Liver (tissue), 9 donors: ENCODE measurements around the gene IQCK. TPM values are rescaled to one million over a fixed set of nuclear protein-coding genes. Genes with fewer than 3 reads are reported as not detected.

Experiments
- DNase-seq: peaks from one replicate; pipeline ENCODE4 v3.0.0-alpha.2; 2017; ENCODE audit warnings: low spot score
- H3K27ac ChIP-seq, 2 donors: one replicate each; pipeline ENCODE4 v1.7.0; 2013; ENCODE audit warnings: inconsistent platforms in 2 of 2, low read length in 2 of 2, control low read depth in 1 of 2, low read depth in 1 of 2, mild to moderate bottlenecking in 1 of 2
- H3K27me3 ChIP-seq, 4 donors: one replicate each; pipeline versions ENCODE4 v1.6.1 to v1.7.0; 2013; ENCODE audit warnings: low read length in 3 of 4, inconsistent platforms in 1 of 4, mild to moderate bottlenecking in 1 of 4, moderate library complexity in 1 of 4; ENCODE audit not compliant: control insufficient read depth in 4 of 4, insufficient read depth in 4 of 4
- H3K36me3 ChIP-seq, 4 donors: one replicate each; pipeline versions ENCODE4 v1.6.1 to v1.7.0; 2013; ENCODE audit warnings: low read length in 3 of 4, mild to moderate bottlenecking in 3 of 4, low read depth in 1 of 4, moderate library complexity in 1 of 4; ENCODE audit not compliant: control insufficient read depth in 4 of 4, insufficient read depth in 3 of 4
- H3K4me1 ChIP-seq, 4 donors: one replicate each; pipeline versions ENCODE4 v1.6.1 to v1.7.0; 2013; ENCODE audit warnings: low read length in 3 of 4, mild to moderate bottlenecking in 3 of 4, moderate library complexity in 1 of 4; ENCODE audit not compliant: control insufficient read depth in 4 of 4, insufficient read depth in 4 of 4
- H3K4me3 ChIP-seq, 3 donors: one replicate each; pipeline versions ENCODE4 v1.6.1 to v1.7.0; 2013; ENCODE audit warnings: low read length in 3 of 3, control low read depth in 1 of 3, low read depth in 1 of 3, mild to moderate bottlenecking in 1 of 3
- H3K9ac ChIP-seq, 2 donors: one replicate each; pipeline ENCODE4 v1.7.0; 2013; ENCODE audit warnings: low read length in 2 of 2, mild to moderate bottlenecking in 2 of 2, moderate library complexity in 2 of 2, control low read depth in 1 of 2, low read depth in 1 of 2
- H3K9me3 ChIP-seq, 4 donors: one replicate each; pipeline versions ENCODE4 v1.6.1 to v1.7.0; 2013; ENCODE audit warnings: low read length in 3 of 4; ENCODE audit not compliant: control insufficient read depth in 4 of 4
- ATF3 ChIP-seq: IDR thresholded peaks from 2 replicates; pipeline ENCODE4 v1.6.1; 2016; ENCODE audit warnings: antibody characterized with exemption
- EGR1 ChIP-seq, 2 donors: IDR thresholded peaks; 2 replicates each; pipeline ENCODE4 v1.6.1; 2016 to 2018; ENCODE audit warnings: antibody characterized with exemption in 2 of 2, low read depth in 2 of 2
- FOXA1 ChIP-seq: IDR thresholded peaks from 2 replicates; pipeline ENCODE4 v1.6.1; 2016; ENCODE audit warnings: antibody characterized with exemption
- FOXA2 ChIP-seq: IDR thresholded peaks from 2 replicates; pipeline ENCODE4 v1.6.1; 2016; ENCODE audit warnings: antibody characterized with exemption
- GABPA ChIP-seq, 2 donors: IDR thresholded peaks in 1 of 2; conservative IDR thresholded peaks in 1 of 2; 2 replicates each; pipeline ENCODE4 v1.6.1; 2016; ENCODE audit warnings: antibody characterized with exemption in 2 of 2, mild to moderate bottlenecking in 1 of 2, moderate library complexity in 1 of 2
- HNF4A ChIP-seq, 2 donors: conservative IDR thresholded peaks; 2 replicates each; pipeline ENCODE4 v1.6.1; 2016; ENCODE audit warnings: antibody characterized with exemption in 2 of 2, mild to moderate bottlenecking in 2 of 2
- HNF4G ChIP-seq: IDR thresholded peaks from 2 replicates; pipeline ENCODE4 v1.6.1; 2016; ENCODE audit warnings: antibody characterized with exemption
- JUND ChIP-seq, 2 donors: IDR thresholded peaks; 2 replicates each; pipeline ENCODE4 v1.6.1; 2016; ENCODE audit warnings: antibody characterized with exemption in 2 of 2
- NR2F2 ChIP-seq: IDR thresholded peaks from 2 replicates; pipeline ENCODE4 v1.6.1; 2016; ENCODE audit warnings: antibody characterized with exemption
- RAD21 ChIP-seq, 2 donors: IDR thresholded peaks; 2 replicates each; pipeline ENCODE4 v1.6.1; 2016; ENCODE audit warnings: antibody characterized with exemption in 2 of 2, mild to moderate bottlenecking in 2 of 2
- REST ChIP-seq: IDR thresholded peaks from 2 replicates; pipeline ENCODE4 v1.6.1; 2016; ENCODE audit warnings: antibody characterized with exemption, mild to moderate bottlenecking
- RXRA ChIP-seq, 2 donors: IDR thresholded peaks; 2 replicates each; pipeline ENCODE4 v1.6.1; 2017 to 2018; ENCODE audit warnings: antibody characterized with exemption in 2 of 2, mild to moderate bottlenecking in 1 of 2
- SP1 ChIP-seq: IDR thresholded peaks from 2 replicates; pipeline ENCODE4 v1.6.1; 2018; ENCODE audit warnings: antibody characterized with exemption, mild to moderate bottlenecking
- TAF1 ChIP-seq: conservative IDR thresholded peaks from 2 replicates; pipeline ENCODE4 v1.6.1; 2016; ENCODE audit warnings: antibody characterized with exemption, mild to moderate bottlenecking
- YY1 ChIP-seq: IDR thresholded peaks from 2 replicates; pipeline ENCODE4 v1.6.1; 2016; ENCODE audit warnings: antibody characterized with exemption, mild to moderate bottlenecking
- WGBS: extraction: QIAGEN DNeasy Blood & Tissue Kit; methylation state at CpG from one replicate; pipeline ENCODE4 v1.1.7; 2013; 5-methylcytosine and 5-hydroxymethylcytosine counted together
- polyA plus RNA-seq, 2 donors: library from polyadenylated mRNA; stranded (reverse) in 1 of 2; unstranded in 1 of 2; fragments of 200-250 nt in 1 of 2; fragments of >200 nt in 1 of 2; fragmentation: Nextera tagmentation in 1 of 2; extraction: Ambion mirVana in 1 of 2; gene quantifications; one replicate each; pipeline versions ENCODE4 v1.2.1 to v1.2.3, GENCODE V29; 2013 to 2015
- total RNA-seq, 2 donors: library from RNA; depleted of rRNA; stranded (reverse); fragments of >200 nt; gene quantifications; one replicate each; pipeline ENCODE4 v1.2.3, GENCODE V29; 2014
- TF ChIP-seq, protein P1 (sequence below): IDR thresholded peaks from 2 replicates; pipeline ENCODE4 v1.6.1; 2016; ENCODE audit warnings: antibody characterized with exemption
- TF ChIP-seq, protein P2 (sequence below): IDR thresholded peaks from 2 replicates; pipeline ENCODE4 v1.6.1; 2016; ENCODE audit warnings: antibody characterized with exemption
- TF ChIP-seq, protein P3 (sequence below): fragments of 150-350 bp; IDR thresholded peaks from 2 replicates; pipeline ENCODE4 v1.5.1; 2017; ENCODE audit warnings: improper control_type of control experiment, low read depth, low read length; ENCODE audit not compliant: missing input control
- donor health status: healthy.
- donor health status: healthy.
- donor health status: healthy.
- donor health status: healthy.
- donor health status: healthy.

IQCK gene
- total and polyA plus RNA-seq, 4 donors, result 2.1 to 4.4 (median 2.9) TPM

- H3K4me1 ChIP-seq, result no peaks in the 10 kb centered on the region
- no peak for DNase-seq
- TF ChIP-seq, protein P1, sequence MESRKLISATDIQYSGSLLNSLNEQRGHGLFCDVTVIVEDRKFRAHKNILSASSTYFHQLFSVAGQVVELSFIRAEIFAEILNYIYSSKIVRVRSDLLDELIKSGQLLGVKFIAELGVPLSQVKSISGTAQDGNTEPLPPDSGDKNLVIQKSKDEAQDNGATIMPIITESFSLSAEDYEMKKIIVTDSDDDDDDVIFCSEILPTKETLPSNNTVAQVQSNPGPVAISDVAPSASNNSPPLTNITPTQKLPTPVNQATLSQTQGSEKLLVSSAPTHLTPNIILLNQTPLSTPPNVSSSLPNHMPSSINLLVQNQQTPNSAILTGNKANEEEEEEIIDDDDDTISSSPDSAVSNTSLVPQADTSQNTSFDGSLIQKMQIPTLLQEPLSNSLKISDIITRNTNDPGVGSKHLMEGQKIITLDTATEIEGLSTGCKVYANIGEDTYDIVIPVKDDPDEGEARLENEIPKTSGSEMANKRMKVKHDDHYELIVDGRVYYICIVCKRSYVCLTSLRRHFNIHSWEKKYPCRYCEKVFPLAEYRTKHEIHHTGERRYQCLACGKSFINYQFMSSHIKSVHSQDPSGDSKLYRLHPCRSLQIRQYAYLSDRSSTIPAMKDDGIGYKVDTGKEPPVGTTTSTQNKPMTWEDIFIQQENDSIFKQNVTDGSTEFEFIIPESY, result no peak
- TF ChIP-seq HNF4G (no peak), HNF4A (conservative IDR thresholded peaks at IDR 0.05) (no peak), RAD21 (IDR thresholded peaks at IDR 0.05) (no peak), TAF1 (no peak), REST (no peak), FOXA2 (no peak), JUND (IDR thresholded peaks at IDR 0.05) (no peak), NR2F2 (no peak), FOXA1 (no peak), EGR1 (IDR thresholded peaks at IDR 0.05; ENCODE audit: low read depth in 2 of 2) (no peak), RXRA (IDR thresholded peaks at IDR 0.05) (no peak), YY1 (no peak), GABPA (IDR thresholded peaks at IDR 0.05 in 1 of 2, conservative IDR thresholded peaks at IDR 0.05 in 1 of 2) (no peak), ATF3 (no peak), SP1 (no peak)
- TF ChIP-seq, protein P2, sequence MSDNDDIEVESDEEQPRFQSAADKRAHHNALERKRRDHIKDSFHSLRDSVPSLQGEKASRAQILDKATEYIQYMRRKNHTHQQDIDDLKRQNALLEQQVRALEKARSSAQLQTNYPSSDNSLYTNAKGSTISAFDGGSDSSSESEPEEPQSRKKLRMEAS, result no peak
- TF ChIP-seq, protein P3, sequence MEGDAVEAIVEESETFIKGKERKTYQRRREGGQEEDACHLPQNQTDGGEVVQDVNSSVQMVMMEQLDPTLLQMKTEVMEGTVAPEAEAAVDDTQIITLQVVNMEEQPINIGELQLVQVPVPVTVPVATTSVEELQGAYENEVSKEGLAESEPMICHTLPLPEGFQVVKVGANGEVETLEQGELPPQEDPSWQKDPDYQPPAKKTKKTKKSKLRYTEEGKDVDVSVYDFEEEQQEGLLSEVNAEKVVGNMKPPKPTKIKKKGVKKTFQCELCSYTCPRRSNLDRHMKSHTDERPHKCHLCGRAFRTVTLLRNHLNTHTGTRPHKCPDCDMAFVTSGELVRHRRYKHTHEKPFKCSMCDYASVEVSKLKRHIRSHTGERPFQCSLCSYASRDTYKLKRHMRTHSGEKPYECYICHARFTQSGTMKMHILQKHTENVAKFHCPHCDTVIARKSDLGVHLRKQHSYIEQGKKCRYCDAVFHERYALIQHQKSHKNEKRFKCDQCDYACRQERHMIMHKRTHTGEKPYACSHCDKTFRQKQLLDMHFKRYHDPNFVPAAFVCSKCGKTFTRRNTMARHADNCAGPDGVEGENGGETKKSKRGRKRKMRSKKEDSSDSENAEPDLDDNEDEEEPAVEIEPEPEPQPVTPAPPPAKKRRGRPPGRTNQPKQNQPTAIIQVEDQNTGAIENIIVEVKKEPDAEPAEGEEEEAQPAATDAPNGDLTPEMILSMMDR, result no peak
- peaks cover 0 to 1% (median 0%) of the 10 kb centered on the region in 4 donors for H3K36me3 ChIP-seq
- no peak overlapping the region for H3K27ac ChIP-seq
- no peaks in the 10 kb centered on the region for H3K9me3 ChIP-seq
- no peak overlapping the region for H3K9ac ChIP-seq
- 94% methylated on average over 3 of the region's 3 CpGs for WGBS
- H3K27me3 ChIP-seq, result no peaks in the 10 kb centered on the region
- H3K4me3 ChIP-seq, result no peak overlapping the region
Measured at GRCh38 chr16:19755268-19755667, 37.2 kb downstream of the IQCK start.
